ENCODE measurements around the gene BACH2.
"Not testable (repeated sequence)": the region's sequence is repeated elsewhere in the genome, so short reads cannot be mapped to it uniquely, and the experiment has no call there.

The BACH2 gene

GRCh38 chr6:89894169-89894568 lies 402.5 kb downstream of the BACH2 start, which contains the start of gene GJA10:
Gene GJA10, plus strand, starts transcription at chr6:89894469. Its CDS starts 0 bp downstream, at chr6:89894469.
- DNase-seq (ENCODE audit: low read depth), result no peak

- DNase-seq (ENCODE audit: low read depth), result not testable (repeated sequence)
Measured at GRCh38 chr6:89892577-89892976, 404.1 kb downstream of the BACH2 start.

GRCh38 chr6:89890845-89891528 lies 405.7 kb downstream of the BACH2 start:
- not testable (repeated sequence) for DNase-seq (ENCODE audit: low read depth)

GRCh38 chr6:89888871-89889270 lies 407.8 kb downstream of the BACH2 start:
- no peak for DNase-seq (ENCODE audit: low read depth)

- no peak for DNase-seq (ENCODE audit: low read depth)
Measured at GRCh38 chr6:89888138-89888514, 408.5 kb downstream of the BACH2 start.

GRCh38 chr6:89887452-89888137 lies 409.0 kb downstream of the BACH2 start:
- DNase-seq (ENCODE audit: low read depth), result no peak

GRCh38 chr6:89886378-89887120 lies 410.1 kb downstream of the BACH2 start:
- DNase-seq (ENCODE audit: low read depth), result no peak

Data from T follicular helper cell (primary cell).